ENCODE measurements around the gene MTA1. TPM values are rescaled to one million over a fixed set of nuclear protein-coding genes. Genes with fewer than 3 reads are reported as not detected.

MTA1 gene
- total and polyA plus RNA-seq, 11 donors: 71.8 to 191 (median 109) TPM

GRCh38 chr14:105398044-105398725 is 21.4 kb upstream of the MTA1 start, which contains the start of gene TEX22:
TEX22 (plus strand) TSS chr14:105398538; CDS start chr14:105399341, 803 bp downstream.
- Histone ChIP-seq H3K4me3 (peak within 1 kb of the TSS; percentile 74 to 99 (median 85)), H3K36me3 (peaks cover 0 to 26% (median 10%) of the 10 kb centered on the region in 9 donors), H3K27ac (peak within 1 kb of the TSS; percentile 74 to 97 (median 91)), H3K27me3 (no peaks in the 10 kb centered on the region), H3K9me3 (peaks cover 0 to 15% (median 0%) of the 10 kb centered on the region in 12 donors), H3K4me1 (peaks cover 0 to 42% (median 23%) of the 10 kb centered on the region in 12 donors)
- ATAC-seq (peak; percentile 74 to 94 (median 90)), DNase-seq (peak; percentile 92 to 96 (median 95))
- TF ChIP-seq POLR2A (IDR thresholded peaks at IDR 0.05) (peak in 1 of 2 donors; percentile 78), CTCF (IDR thresholded peaks at IDR 0.05) (peak in 10 of 12 donors; percentile 7 to 53 (median 42))
- WGBS, 4 donors: 1 to 2% (median 1%) methylated on average over 32 to 77 of the region's 77 CpGs
- intact Hi-C loops (cut with DNase I): loop anchor here in 2 of 10 donors (1.0 to 5.0 kb wide), 3 partner anchors 17 to 92 kb away; no protein-coding TSS in a partner anchor

- TF ChIP-seq CTCF (IDR thresholded peaks at IDR 0.05): peak in 5 of 12 donors; percentile 1 to 26 (median 3)
- no peak for TF ChIP-seq POLR2A (IDR thresholded peaks at IDR 0.05)
- Histone ChIP-seq H3K27me3 (no peaks in the 10 kb centered on the region), H3K4me1 (peaks cover 0 to 37% (median 23%) of the 10 kb centered on the region in 12 donors), H3K27ac (peak overlapping the region; percentile 74 to 97 (median 91)), H3K9me3 (peaks cover 0 to 22% (median 0%) of the 10 kb centered on the region in 12 donors), H3K36me3 (peaks cover 0 to 25% (median 10%) of the 10 kb centered on the region in 9 donors), H3K4me3 (peak overlapping the region; percentile 74 to 99 (median 85))
- ATAC-seq: peak; percentile 12 to 58 (median 46)
- intact Hi-C loops (cut with DNase I): loop anchor here in 2 of 10 donors (1.0 to 5.0 kb wide), 3 partner anchors 16 to 91 kb away; no protein-coding TSS in a partner anchor
- DNase-seq: peak in 1 of 5 donors; percentile 55
- 19 to 27% (median 24%) methylated on average over 32 to 41 of the region's 41 CpGs for WGBS, 4 donors
Measured at GRCh38 chr14:105398726-105399465, 20.7 kb upstream of the MTA1 start.

GRCh38 chr14:105399466-105399775 is 20.2 kb upstream of the MTA1 start:
- no peaks in the 10 kb centered on the region for H3K27me3 ChIP-seq
- peaks cover 0 to 24% (median 0%) of the 10 kb centered on the region in 12 donors for H3K9me3 ChIP-seq
- peak overlapping the region in 10 of 12 donors; percentile 89 to 97 (median 92) for H3K27ac ChIP-seq
- intact Hi-C loops (cut with DNase I): loop anchor here in 2 of 10 donors (2.0 to 5.0 kb wide), 2 partner anchors 15 to 78 kb away; no protein-coding TSS in a partner anchor
- peak; percentile 3 to 40 (median 24) for ATAC-seq
- TF ChIP-seq CTCF (IDR thresholded peaks at IDR 0.05): no peak
- no peak for TF ChIP-seq POLR2A (IDR thresholded peaks at IDR 0.05)
- peaks cover 0 to 33% (median 23%) of the 10 kb centered on the region in 12 donors for H3K4me1 ChIP-seq
- peak overlapping the region; percentile 74 to 99 (median 85) for H3K4me3 ChIP-seq
- DNase-seq: peak in 3 of 5 donors; percentile 47 to 58 (median 56)
- peaks cover 0 to 19% (median 10%) of the 10 kb centered on the region in 9 donors for H3K36me3 ChIP-seq
- 47 to 65% (median 57%) methylated on average over 5 to 8 of the region's 8 CpGs for WGBS, 4 donors

Data from heart left ventricle (tissue), 16 donors.